GM12878 (cell line): ENCODE data around the gene PRMT3. TPM values are rescaled to one million over a fixed set of nuclear protein-coding genes. Genes with fewer than 3 reads are reported as not detected.

Experiments used
- ATAC-seq: fragments of 200-7000 bp; cut with Tn5 transposase; 3 replicates; pipeline ENCODE4 v1.9.1; 2020; ENCODE audit warnings: mild to moderate bottlenecking, moderate library complexity
- BruUV-seq: library from RNA; stranded (reverse); fragments of 400-500 nt; replicated peaks from 2 replicates; lab custom pipeline; 2021; lab: Mats Ljungman, UMichigan
- CTCF ChIA-PET: fragments of 300-600 bp; sonication (Branson Sonifier 250); formaldehyde crosslinking; extraction: SDS; loops from one replicate; lab custom pipeline; 2021; ENCODE audit warnings: inconsistent platforms; lab: Yijun Ruan, JAX
- POLR2A ChIA-PET: fragments of 350-600 bp; formaldehyde crosslinking; extraction: SDS; loops from one replicate; lab custom pipeline; 2021; ENCODE audit warnings: inconsistent platforms; lab: Charles Lee
- RAD21 ChIA-PET: fragments of 300-600 bp; sonication (Branson Sonifier 250); formaldehyde crosslinking; loops from one replicate; lab custom pipeline; 2023; ENCODE audit warnings: antibody characterized with exemption; ENCODE audit not compliant: unreplicated experiment; lab: Charles Lee
- SMC1A ChIA-PET: fragments of 300-600 bp; sonication (Branson Sonifier 250); formaldehyde crosslinking; loops from one replicate; lab custom pipeline; 2023; ENCODE audit not compliant: unreplicated experiment, uncharacterized antibody; lab: Charles Lee
- DNase-seq: peaks from one replicate; pipeline ENCODE4 v3.0.0-alpha.2; 2011; ENCODE audit warnings: low read depth, low spot score
- FAIRE-seq: peaks from 3 replicates; lab custom pipeline; 2011; peaks lifted over from hg19 to GRCh38; lab: Jason Lieb, UNC
- H2AFZ ChIP-seq: 2 replicates; pipeline ENCODE4 v1.6.0; 2011; ENCODE audit warnings: low read depth, low read length, control low read depth; ENCODE audit not compliant: control insufficient read depth
- H3K27ac ChIP-seq: 2 replicates; pipeline ENCODE4 v1.5.1; 2011; ENCODE audit warnings: control low read depth; ENCODE audit not compliant: control insufficient read depth, insufficient read depth
- H3K27me3 ChIP-seq, 2 experiments: replicated peaks in 1 of 2; 2 replicates each; pipeline versions ENCODE4 v1.6.0 to v1.6.1; 2011; ENCODE audit warnings: low read length in 1 of 2; ENCODE audit not compliant: control insufficient read depth in 2 of 2, insufficient read depth in 2 of 2
- H3K36me3 ChIP-seq, 2 experiments: 2 replicates each; pipeline ENCODE4 v1.5.1; 2011; ENCODE audit warnings: low read length in 1 of 2; ENCODE audit not compliant: control insufficient read depth in 2 of 2, insufficient read depth in 2 of 2
- H3K4me1 ChIP-seq: 2 replicates; pipeline ENCODE4 v1.6.1; 2011; ENCODE audit warnings: mild to moderate bottlenecking, low read length, moderate library complexity, mixed read lengths; ENCODE audit not compliant: control insufficient read depth, insufficient read depth
- H3K4me2 ChIP-seq: 2 replicates; pipeline ENCODE4 v1.6.0; 2011; ENCODE audit warnings: control low read depth; ENCODE audit not compliant: control insufficient read depth, insufficient read depth
- H3K4me3 ChIP-seq: fragments of 200-600 bp; sonication (generic); 2 replicates; pipeline ENCODE4 v1.5.1; 2016
- H3K79me2 ChIP-seq: 2 replicates; pipeline ENCODE4 v1.6.0; 2011; ENCODE audit warnings: low read length; ENCODE audit not compliant: control insufficient read depth, insufficient read depth
- H3K9ac ChIP-seq: 2 replicates; pipeline ENCODE4 v1.8.0; 2011; ENCODE audit warnings: low read length, control low read depth, mixed read lengths; ENCODE audit not compliant: control insufficient read depth, insufficient read depth
- H3K9me3 ChIP-seq: replicated peaks from 3 replicates; pipeline ENCODE4 v1.5.1; 2011; ENCODE audit warnings: mild to moderate bottlenecking, low read length; ENCODE audit not compliant: control insufficient read depth, insufficient read depth
- H4K20me1 ChIP-seq: 2 replicates; pipeline ENCODE4 v1.6.0; 2011; ENCODE audit not compliant: control insufficient read depth, insufficient read depth
- ATF3 ChIP-seq: IDR thresholded peaks from 2 replicates; pipeline ENCODE4 v1.6.1; 2011; ENCODE audit warnings: low read depth, mild to moderate bottlenecking, low read length, moderate library complexity, borderline replicate concordance; ENCODE audit errors: extremely low read depth
- ATF7 ChIP-seq: fragments of 450-650 bp; IDR thresholded peaks from 2 replicates; pipeline ENCODE4 v1.6.1; 2016; ENCODE audit warnings: low read depth, mild to moderate bottlenecking
- IKZF1 ChIP-seq: fragments of 450-650 bp; conservative IDR thresholded peaks from 2 replicates; pipeline ENCODE4 v1.6.1; 2017; ENCODE audit warnings: antibody characterized with exemption, mild to moderate bottlenecking
- JUND ChIP-seq: IDR thresholded peaks from 2 replicates; pipeline ENCODE4 v1.6.1; 2012; ENCODE audit warnings: low read depth, mild to moderate bottlenecking, low read length, improper control_type of control experiment, moderate library complexity
- POLR2A ChIP-seq: IDR thresholded peaks from 2 replicates; pipeline ENCODE4 v1.6.1; 2011; ENCODE audit warnings: low read depth, mild to moderate bottlenecking, low read length
- RAD21 ChIP-seq: IDR thresholded peaks from 2 replicates; pipeline ENCODE4 v1.6.1; 2011; ENCODE audit warnings: mild to moderate bottlenecking, low read depth, low read length, moderate library complexity; ENCODE audit not compliant: insufficient read depth
- SPI1 ChIP-seq: IDR thresholded peaks from 2 replicates; pipeline ENCODE4 v1.6.1; 2011; ENCODE audit warnings: low read depth, mild to moderate bottlenecking, low read length, moderate library complexity, borderline replicate concordance; ENCODE audit not compliant: insufficient read depth
- YY1 ChIP-seq: IDR thresholded peaks from 2 replicates; pipeline ENCODE4 v1.6.1; 2011; ENCODE audit warnings: low read depth, mild to moderate bottlenecking, low read length
- ZZZ3 ChIP-seq: IDR thresholded peaks from 2 replicates; pipeline ENCODE4 v1.6.1; 2011; ENCODE audit warnings: low read depth; ENCODE audit not compliant: control insufficient read depth, insufficient read length
- WGBS: methylation state at CpG from one replicate; pipeline ENCODE4 v1.1.6; 2016; ENCODE audit warnings: low lambda C conversion rate; ENCODE audit not compliant: insufficient replicate concordance, insufficient coverage; ENCODE audit errors: missing lambda C conversion rate; 5-methylcytosine and 5-hydroxymethylcytosine counted together
- in situ Hi-C: fragments of 300-500 bp; cut with MboI; formaldehyde crosslinking; loops from 9 replicates; pipeline ENCODE4 v1.14.3; 2018; ENCODE audit warnings: mixed read lengths
- intact Hi-C: fragments of 100-400 bp; cut with micrococcal nuclease; formaldehyde crosslinking; loops from one replicate; pipeline ENCODE4 v1.14.2; 2022; ENCODE audit not compliant: unreplicated experiment
- polyA plus RNA-seq, 11 experiments: library from polyadenylated mRNA; depleted of rRNA in 4 of 11; unstranded in 6 of 11; stranded (reverse) in 5 of 11; fragments of >200 nt; fragmentation: Nextera tagmentation in 4 of 11; fragmentation: Illumina TruSeq in 1 of 11; extraction: Ambion mirVana in 4 of 11; extraction: Trizol in 1 of 11; gene quantifications; 1 replicate in 1 of 11; 2 replicates in 10 of 11; pipeline versions ENCODE4 v1.2.1 to v1.2.3, GENCODE V29; 2011 to 2016; ENCODE audit warnings: inconsistent platforms in 2 of 11, missing spikeins in 2 of 11, low read depth in 1 of 11
- total RNA-seq, 4 experiments: library from RNA; depleted of rRNA in 3 of 4; stranded (reverse); fragments of >200 nt in 3 of 4; fragmentation: Illumina TruSeq in 1 of 4; extraction: Trizol in 1 of 4; gene quantifications; 2 replicates each; pipeline versions ENCODE4 v1.2.1 to v1.2.3, GENCODE V29; 2013 to 2021

PRMT3 gene
- total and polyA plus RNA-seq, 10 of the 15 experiments (the other 5 are each of a cell fraction or from before 2014, with no cell fraction given): 13.9 to 52.1 (median 27.7) TPM

- 96% methylated on average over 7 of the region's 7 CpGs for WGBS
- ChIA-PET SMC1A (no interaction called here), RAD21 (no interaction called here), POLR2A (no interaction called here), CTCF (interaction anchor here (0.9 to 1.4 kb wide), 2 partner anchors 17 to 25 kb away, joined by 3 to 4 read pairs; no protein-coding TSS in a partner anchor)
- Histone ChIP-seq H4K20me1 (no peaks in the 10 kb centered on the region), H3K79me2 (no peaks in the 10 kb centered on the region), H3K4me2 (no peak overlapping the region), H3K36me3 (peaks cover 2 to 4% of the 10 kb centered on the region in 2 experiments; a peak in 3 of 4 replicates), H2AFZ (peak overlapping the region; percentile 42), H3K27ac (peak overlapping the region; percentile 13), H3K27me3 (no peaks in the 10 kb centered on the region), H3K9me3 (no peaks in the 10 kb centered on the region), H3K9ac (no peak overlapping the region), H3K4me1 (peaks cover 12% of the 10 kb centered on the region), H3K4me3 (no peak overlapping the region)
- FAIRE-seq (peak; percentile 35), DNase-seq (no peak), ATAC-seq (no peak; the same call in 2 of the 3 replicates)
- in situ Hi-C loops (no loop called here), intact Hi-C loops (no loop called here)
- BruUV-seq: no TSS peak
- TF ChIP-seq ATF7 (no peak), IKZF1 (no peak), JUND (no peak), ZZZ3 (no peak)
These were observed 86.8 kb downstream of the PRMT3 start for GRCh38 chr11:20474176-20474881.

- WGBS: 100% methylated on average over 2 of the region's 2 CpGs
- no TSS peak for BruUV-seq
These were observed 87.5 kb downstream of the PRMT3 start for GRCh38 chr11:20474882-20475517.

More at GRCh38 chr11:20474882-20475517, 87.5 kb downstream of the PRMT3 start:
- ATAC-seq (peak; percentile 62), DNase-seq (peak; percentile 19), FAIRE-seq (no peak)
- H3K4me1 ChIP-seq: peaks cover 12% of the 10 kb centered on the region
- no peaks in the 10 kb centered on the region for H4K20me1 ChIP-seq
- ChIA-PET POLR2A (interaction anchor here (0.7 kb wide), 1 partner anchor 1474 kb away, joined by 5 read pairs; no protein-coding TSS in a partner anchor), RAD21 (no interaction called here), CTCF (interaction anchor here (0.9 kb wide), 1 partner anchor 24 kb away, joined by 3 read pairs; no protein-coding TSS in a partner anchor), SMC1A (no interaction called here)
- no peaks in the 10 kb centered on the region for H3K79me2 ChIP-seq
- peak overlapping the region; percentile 13 for H3K27ac ChIP-seq
- H3K9me3 ChIP-seq: no peaks in the 10 kb centered on the region
- no peak for TF ChIP-seq POLR2A
- no peak for TF ChIP-seq ATF3
- TF ChIP-seq RAD21: no peak
- peak; percentile 32; the same call in 1 of the 2 replicates for TF ChIP-seq SPI1
- no peak for TF ChIP-seq YY1
- H3K9ac ChIP-seq: no peak overlapping the region
- intact Hi-C loops (no loop called here), in situ Hi-C loops (no loop called here)
- peaks cover 2 to 8% of the 10 kb centered on the region in 2 experiments; a peak in 3 of 4 replicates for H3K36me3 ChIP-seq
- no peak overlapping the region for H3K4me3 ChIP-seq
- H3K27me3 ChIP-seq: no peaks in the 10 kb centered on the region
- H3K4me2 ChIP-seq: no peak overlapping the region
- peak overlapping the region; percentile 42; the same call in 1 of the 2 replicates for H2AFZ ChIP-seq
